ENCODE results near the gene MAGI3.
"Not testable (repeated sequence)": the region's sequence is repeated elsewhere in the genome, so short reads cannot be mapped to it uniquely, and the experiment has no call there.

MAGI3 gene

GRCh38 chr1:113515498-113515897, 125.2 kb downstream of the MAGI3 start:
- DNase-seq (ENCODE audit: low read depth in 3 of 3), result no peak

- DNase-seq (ENCODE audit: low read depth in 3 of 3), result no peak
Measured at GRCh38 chr1:113517346-113517745, 127.0 kb downstream of the MAGI3 start.

GRCh38 chr1:113517983-113518382, 127.7 kb downstream of the MAGI3 start:
- DNase-seq (ENCODE audit: low read depth in 3 of 3), result no peak

- no peak for DNase-seq (ENCODE audit: low read depth in 3 of 3)
Measured at GRCh38 chr1:113519556-113519955, 129.2 kb downstream of the MAGI3 start.

GRCh38 chr1:113530021-113530420, 139.7 kb downstream of the MAGI3 start:
- DNase-seq (ENCODE audit: low read depth in 3 of 3), result no peak

GRCh38 chr1:113531321-113531720, 141.0 kb downstream of the MAGI3 start:
- DNase-seq (ENCODE audit: low read depth in 3 of 3), result no peak

GRCh38 chr1:113533061-113533460, 142.7 kb downstream of the MAGI3 start:
- DNase-seq (ENCODE audit: low read depth in 3 of 3), result no peak

GRCh38 chr1:113534130-113534817, 144.0 kb downstream of the MAGI3 start:
- no peak for DNase-seq (ENCODE audit: low read depth in 3 of 3)

- DNase-seq (ENCODE audit: low read depth in 3 of 3), result no peak
Measured at GRCh38 chr1:113534875-113535274, 144.6 kb downstream of the MAGI3 start.

- no peak for DNase-seq (ENCODE audit: low read depth in 3 of 3)
Measured at GRCh38 chr1:113536182-113536780, 146.0 kb downstream of the MAGI3 start.

GRCh38 chr1:113538225-113538624, 147.9 kb downstream of the MAGI3 start:
- DNase-seq (ENCODE audit: low read depth in 3 of 3), result no peak

GRCh38 chr1:113540335-113540734, 150.0 kb downstream of the MAGI3 start:
- DNase-seq (ENCODE audit: low read depth in 3 of 3), result no peak

- DNase-seq (ENCODE audit: low read depth in 3 of 3), result no peak
Measured at GRCh38 chr1:113541106-113541505, 150.8 kb downstream of the MAGI3 start.

GRCh38 chr1:113542221-113542701, 151.9 kb downstream of the MAGI3 start:
- no peak for DNase-seq (ENCODE audit: low read depth in 3 of 3)

GRCh38 chr1:113543110-113543509, 152.8 kb downstream of the MAGI3 start:
- DNase-seq (ENCODE audit: low read depth in 3 of 3), result no peak

- DNase-seq (ENCODE audit: low read depth in 3 of 3), result no peak
Measured at GRCh38 chr1:113545210-113545609, 154.9 kb downstream of the MAGI3 start.

GRCh38 chr1:113545626-113546025, 155.3 kb downstream of the MAGI3 start:
- DNase-seq (ENCODE audit: low read depth in 3 of 3), result no peak

- DNase-seq (ENCODE audit: low read depth in 3 of 3), result no peak
Measured at GRCh38 chr1:113551728-113552127, 161.4 kb downstream of the MAGI3 start.

- DNase-seq (ENCODE audit: low read depth in 3 of 3), result no peak
Measured at GRCh38 chr1:113552244-113552643, 161.9 kb downstream of the MAGI3 start.

GRCh38 chr1:113557187-113557586, 166.9 kb downstream of the MAGI3 start:
- DNase-seq (ENCODE audit: low read depth in 3 of 3), result no peak

GRCh38 chr1:113565621-113566020, 175.3 kb downstream of the MAGI3 start:
- DNase-seq (ENCODE audit: low read depth in 3 of 3), result no peak

GRCh38 chr1:113567427-113567826, 177.1 kb downstream of the MAGI3 start:
- no peak for DNase-seq (ENCODE audit: low read depth in 3 of 3)

- DNase-seq (ENCODE audit: low read depth in 3 of 3), result not testable (repeated sequence)
Measured at GRCh38 chr1:113575744-113576260, 185.5 kb downstream of the MAGI3 start.

Data from stimulated activated CD4-positive, alpha-beta T cell treated with anti-CD3 and anti-CD28 coated beads, TNF-alpha, amount 100 ng/mL, for 48 hours (primary cell).